H1 (cell line): ENCODE results near the gene ANKS1B. TPM values are rescaled to one million over a fixed set of nuclear protein-coding genes. Genes with fewer than 3 reads are reported as not detected.

Experiments
- CTCF ChIA-PET: fragments of 300-600 bp; sonication (Branson Sonifier 250); formaldehyde crosslinking; loops from one replicate; lab custom pipeline; 2021; ENCODE audit not compliant: partially characterized antibody; lab: Charles Lee
- POLR2A ChIA-PET: fragments of 300-600 bp; sonication (Branson Sonifier 250); formaldehyde crosslinking; loops from one replicate; lab custom pipeline; 2021; ENCODE audit warnings: inconsistent platforms; ENCODE audit not compliant: partially characterized antibody; lab: Charles Lee
- DNase-seq, 2 experiments: peaks; one replicate each; pipeline versions ENCODE4 v3.0.0 to v3.0.0-alpha.2; 2010 to 2022; ENCODE audit warnings: low spot score in 2 of 2, low read depth in 1 of 2, mixed read lengths in 1 of 2
- FAIRE-seq: peaks from 2 replicates; lab custom pipeline; 2011; peaks lifted over from hg19 to GRCh38; lab: Jason Lieb, UNC
- H2AFZ ChIP-seq: 2 replicates; pipeline ENCODE4 v1.8.1; 2012; ENCODE audit warnings: low read length, inconsistent platforms
- H2AK5ac ChIP-seq: 2 replicates; pipeline ENCODE4 v1.6.1; 2013; ENCODE audit warnings: low read depth, low read length
- H2BK120ac ChIP-seq: replicated peaks from 2 replicates; pipeline ENCODE3; 2013; ENCODE audit warnings: low read depth, low read length, inconsistent platforms
- H2BK12ac ChIP-seq: 2 replicates; pipeline ENCODE4 v1.6.1; 2013; ENCODE audit warnings: low read depth, low read length
- H2BK15ac ChIP-seq: 2 replicates; pipeline ENCODE4 v1.6.1; 2013; ENCODE audit warnings: low read length
- H2BK20ac ChIP-seq: 2 replicates; pipeline ENCODE4 v1.6.1; 2013; ENCODE audit warnings: low read length
- H2BK5ac ChIP-seq: 2 replicates; pipeline ENCODE4 v1.6.1; 2013; ENCODE audit warnings: low read depth, low read length
- H3K14ac ChIP-seq: 2 replicates; pipeline ENCODE4 v1.6.1; 2013; ENCODE audit warnings: inconsistent platforms; ENCODE audit not compliant: insufficient read length
- H3K18ac ChIP-seq: 2 replicates; pipeline ENCODE4 v1.6.1; 2013; ENCODE audit warnings: low read length; ENCODE audit errors: extremely low read depth
- H3K23ac ChIP-seq: 2 replicates; pipeline ENCODE4 v1.6.1; 2013; ENCODE audit warnings: inconsistent platforms; ENCODE audit not compliant: insufficient read length
- H3K23me2 ChIP-seq: 2 replicates; pipeline ENCODE4 v1.6.1; 2013; ENCODE audit warnings: low read depth, low read length
- H3K27ac ChIP-seq: 2 replicates; pipeline ENCODE4 v1.6.1; 2011; ENCODE audit warnings: low read depth, low read length, inconsistent platforms
- H3K27me3 ChIP-seq, 4 experiments: replicated peaks in 1 of 4; 1 replicate in 1 of 4; 2 replicates in 3 of 4; pipeline versions ENCODE4 v1.6.1 to v1.8.1; 2011 to 2013; ENCODE audit warnings: low read length in 3 of 4, mild to moderate bottlenecking in 3 of 4, inconsistent platforms in 2 of 4, mixed read lengths in 2 of 4, moderate library complexity in 1 of 4; ENCODE audit not compliant: control insufficient read depth in 3 of 4, insufficient read depth in 3 of 4; ENCODE audit errors: extremely low read depth in 1 of 4
- H3K36me3 ChIP-seq, 4 experiments: 2 replicates each; pipeline versions ENCODE4 v1.6.1 to v1.8.1; 2011 to 2013; ENCODE audit warnings: mild to moderate bottlenecking in 4 of 4, low read length in 3 of 4, moderate library complexity in 2 of 4, control low read depth in 1 of 4, inconsistent platforms in 1 of 4; ENCODE audit not compliant: insufficient read depth in 4 of 4, control insufficient read depth in 2 of 4
- H3K4ac ChIP-seq: replicated peaks from 2 replicates; pipeline ENCODE3; 2013; ENCODE audit warnings: low read length, low read depth, mixed read lengths, inconsistent platforms; ENCODE audit not compliant: insufficient read length
- H3K4me1 ChIP-seq, 4 experiments: replicated peaks in 1 of 4; 1 replicate in 1 of 4; 2 replicates in 3 of 4; pipeline versions ENCODE4 v1.6.1 to v1.8.1; 2011 to 2013; ENCODE audit warnings: low read length in 3 of 4, inconsistent platforms in 2 of 4, mixed read lengths in 1 of 4; ENCODE audit not compliant: insufficient read depth in 4 of 4, control insufficient read depth in 3 of 4
- H3K4me2 ChIP-seq, 2 experiments: 2 replicates each; pipeline versions ENCODE4 v1.6.1 to v1.8.1; 2011 to 2013; ENCODE audit warnings: low read depth in 2 of 2, low read length in 2 of 2, control low read depth in 1 of 2, inconsistent platforms in 1 of 2, mild to moderate bottlenecking in 1 of 2; ENCODE audit not compliant: insufficient read depth in 1 of 2
- H3K4me3 ChIP-seq, 4 experiments: fragments of 200-600, 300-600 bp in 1 of 4; sonication (generic), shearing (Covaris generic), sonication (Bioruptor Twin) in 1 of 4; 2 replicates each; pipeline versions ENCODE4 v1.5.1 to v1.8.1; 2011 to 2016; ENCODE audit warnings: low read length in 4 of 4, low read depth in 3 of 4, control low read depth in 2 of 4, inconsistent platforms in 2 of 4, mild to moderate bottlenecking in 2 of 4, mixed read lengths in 1 of 4, moderate library complexity in 1 of 4; ENCODE audit not compliant: insufficient read depth in 2 of 4; ENCODE audit errors: extremely low read depth in 1 of 4
- H3K56ac ChIP-seq: replicated peaks from 2 replicates; pipeline ENCODE3; 2013; ENCODE audit warnings: low read depth, mild to moderate bottlenecking, mixed read lengths, low read length, inconsistent platforms; ENCODE audit not compliant: insufficient read length
- H3K79me1 ChIP-seq: 2 replicates; pipeline ENCODE4 v1.6.1; 2013; ENCODE audit warnings: low read depth, low read length, control low read depth
- H3K79me2 ChIP-seq, 2 experiments: 2 replicates each; pipeline versions ENCODE4 v1.6.1 to v1.8.1; 2012 to 2013; ENCODE audit warnings: low read length in 2 of 2, mild to moderate bottlenecking in 2 of 2, inconsistent platforms in 1 of 2; ENCODE audit not compliant: insufficient read depth in 2 of 2, control insufficient read depth in 1 of 2
- H3K9ac ChIP-seq, 4 experiments: replicated peaks in 1 of 4; 1 replicate in 1 of 4; 2 replicates in 3 of 4; pipeline versions ENCODE4 v1.6.1 to v1.8.1; 2011 to 2013; ENCODE audit warnings: low read depth in 3 of 4, low read length in 3 of 4, control low read depth in 2 of 4, mild to moderate bottlenecking in 2 of 4, moderate library complexity in 2 of 4, inconsistent platforms in 1 of 4; ENCODE audit errors: extremely low read depth in 1 of 4
- H3K9me3 ChIP-seq, 2 experiments: 2 replicates each; pipeline versions ENCODE4 v1.6.1 to v1.8.1; 2012 to 2013; ENCODE audit warnings: mild to moderate bottlenecking in 2 of 2, moderate library complexity in 2 of 2, control low read depth in 1 of 2, inconsistent platforms in 1 of 2, low read depth in 1 of 2, low read length in 1 of 2, mixed read lengths in 1 of 2; ENCODE audit not compliant: insufficient read depth in 2 of 2
- H4K20me1 ChIP-seq, 2 experiments: replicated peaks in 1 of 2; 2 replicates each; pipeline versions ENCODE3 to v1.8.1; 2011 to 2013; ENCODE audit warnings: inconsistent platforms in 2 of 2, low read length in 2 of 2, mild to moderate bottlenecking in 1 of 2; ENCODE audit not compliant: insufficient read depth in 2 of 2, control insufficient read depth in 1 of 2
- H4K5ac ChIP-seq: 2 replicates; pipeline ENCODE4 v1.6.1; 2013; ENCODE audit warnings: low read length, low read depth, mixed read lengths, inconsistent platforms; ENCODE audit not compliant: insufficient read length
- H4K8ac ChIP-seq: 2 replicates; pipeline ENCODE4 v1.8.0; 2013; ENCODE audit warnings: mild to moderate bottlenecking, moderate library complexity, low read length, inconsistent platforms; ENCODE audit not compliant: insufficient read depth; ENCODE audit errors: extremely low read depth
- H4K91ac ChIP-seq: replicated peaks from 2 replicates; pipeline ENCODE3; 2013; ENCODE audit warnings: low read length, mixed read lengths, inconsistent platforms; ENCODE audit not compliant: insufficient read length
- ASH2L ChIP-seq: fragments of 200-600, 300-600 bp; sonication (generic); IDR thresholded peaks from one replicate; pipeline ENCODE4 v1.7.1; 2017; ENCODE audit warnings: low read length
- BCL11A ChIP-seq, 2 experiments: IDR thresholded peaks; one replicate each; pipeline ENCODE4 v1.6.1; 2011; ENCODE audit warnings: low read depth in 2 of 2, low read length in 2 of 2, mild to moderate bottlenecking in 2 of 2
- CHD2 ChIP-seq: IDR thresholded peaks from 2 replicates; pipeline ENCODE4 v1.6.1; 2012; ENCODE audit warnings: low read length, improper control_type of control experiment
- HDAC2 ChIP-seq, 2 experiments: fragments of 300-600 bp in 1 of 2; sonication (generic) in 1 of 2; IDR thresholded peaks; 2 replicates each; pipeline ENCODE4 v1.6.1; 2011 to 2012; ENCODE audit warnings: low read depth in 2 of 2, low read length in 2 of 2, mild to moderate bottlenecking in 2 of 2, moderate library complexity in 2 of 2, borderline replicate concordance in 1 of 2, inconsistent platforms in 1 of 2
- KDM1A ChIP-seq: fragments of 200-600, 300-600 bp; sonication (generic); IDR thresholded peaks from 2 replicates; pipeline ENCODE4 v1.7.1; 2016; ENCODE audit warnings: mild to moderate bottlenecking, low read length, borderline replicate concordance
- KDM5A ChIP-seq: fragments of 200-600 bp; IDR thresholded peaks from 2 replicates; pipeline ENCODE4 v1.7.1; 2012; ENCODE audit warnings: mild to moderate bottlenecking, low read length, inconsistent platforms, mixed read lengths
- NANOG ChIP-seq: IDR thresholded peaks from 2 replicates; pipeline ENCODE4 v1.6.1; 2011; ENCODE audit warnings: low read length, low read depth, mild to moderate bottlenecking, inconsistent platforms; ENCODE audit not compliant: insufficient read depth, poor library complexity, severe bottlenecking
- POLR2A ChIP-seq, 2 experiments: IDR thresholded peaks; 1 replicate in 1 of 2; 2 replicates in 1 of 2; pipeline ENCODE4 v1.6.1; 2011; ENCODE audit warnings: low read depth in 2 of 2, low read length in 2 of 2, mild to moderate bottlenecking in 2 of 2; ENCODE audit errors: control extremely low read depth in 1 of 2
- RNF2 ChIP-seq: fragments of 200-900, 300-1000 bp; sonication (generic); IDR thresholded peaks from 2 replicates; pipeline ENCODE4 v1.7.1; 2016; ENCODE audit warnings: borderline replicate concordance, low read depth, mild to moderate bottlenecking, antibody characterized with exemption, low read length; ENCODE audit not compliant: poor library complexity, severe bottlenecking; ENCODE audit errors: missing control alignments
- SP1 ChIP-seq: IDR thresholded peaks from 2 replicates; pipeline ENCODE4 v1.6.1; 2011; ENCODE audit warnings: low read depth, low read length
- SP2 ChIP-seq: IDR thresholded peaks from 2 replicates; pipeline ENCODE4 v1.6.1; 2012; ENCODE audit warnings: mild to moderate bottlenecking, low read length, inconsistent platforms
- WGBS, 2 experiments: shearing (Covaris generic) in 1 of 2; methylation state at CpG; one replicate each; pipeline versions ENCODE4 v1.1.6 to v1.1.7; 2013 to 2015; ENCODE audit warnings: low lambda C conversion rate in 2 of 2, mixed read lengths in 2 of 2, inconsistent platforms in 1 of 2, low coverage in 1 of 2, missing lambda C conversion rate in 1 of 2; ENCODE audit not compliant: insufficient replicate concordance in 2 of 2, insufficient coverage in 1 of 2, insufficient read length in 1 of 2; ENCODE audit errors: extremely low coverage in 1 of 2, missing lambda C conversion rate in 1 of 2; 5-methylcytosine and 5-hydroxymethylcytosine counted together
- polyA plus RNA-seq, 7 experiments: library from polyadenylated mRNA; depleted of rRNA in 3 of 7; stranded (reverse) in 5 of 7; unstranded in 2 of 7; fragments of >200 nt in 5 of 7; fragments of 200-250 nt in 2 of 7; gene quantifications; 1 replicate in 5 of 7; 2 replicates in 1 of 7; 4 replicates in 1 of 7; pipeline versions ENCODE4 v1.2.1 to v1.2.3, GENCODE V29; 2011 to 2013; ENCODE audit warnings: missing spikeins in 2 of 7, mixed read lengths in 2 of 7
- total RNA-seq: library from RNA; stranded (reverse); fragmentation: NEBNext Ultra II Directional; extraction: Animal tissue kit (Norgen Biotek cat#: 25700); gene quantifications from 2 replicates; pipeline ENCODE4 v1.2.1, GENCODE V29; 2021

Gene ANKS1B
- total and polyA plus RNA-seq, 2 of the 8 experiments (the other 6 are each of a cell fraction or from before 2014, with no cell fraction given): 2.7 to 6.1 TPM

DNA sequence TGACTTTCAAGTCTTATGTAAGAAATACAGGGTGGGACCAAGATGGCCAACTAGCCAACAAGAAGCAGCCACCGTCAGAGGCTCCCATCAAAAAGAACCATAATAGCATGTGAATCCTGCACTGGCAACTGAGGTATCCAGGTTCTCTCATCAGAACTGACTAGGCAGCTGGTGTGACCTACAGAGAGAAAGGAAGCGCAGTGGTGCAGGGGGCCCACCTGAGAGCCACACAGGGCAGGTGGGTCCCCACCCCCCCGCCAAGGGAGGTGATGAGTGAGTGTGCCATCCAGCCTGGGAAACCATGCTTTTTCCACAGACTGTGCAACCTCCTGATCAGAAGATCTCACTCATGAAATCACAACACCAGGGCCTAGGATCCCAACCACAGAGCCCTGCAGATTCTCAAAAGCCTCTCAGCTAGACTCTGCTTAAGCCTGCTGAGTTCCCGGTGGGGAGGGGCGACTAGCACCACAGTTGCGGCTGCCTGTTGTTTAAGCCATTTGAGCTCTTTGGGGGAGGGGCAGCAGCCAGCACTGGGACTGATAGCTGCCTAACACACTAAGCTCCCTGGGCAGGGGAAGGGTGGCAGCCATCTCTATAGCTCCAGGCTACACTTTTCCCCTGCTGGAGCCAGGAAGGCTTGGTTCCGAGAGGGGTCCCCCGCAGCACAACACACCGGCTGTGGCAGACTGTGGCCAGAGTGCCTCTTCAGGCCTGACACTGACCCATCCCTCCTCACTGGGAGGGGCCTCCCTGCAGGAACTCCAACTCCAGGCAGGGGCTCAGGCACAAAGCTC lies 261.8 kb downstream of the ANKS1B start:
- Histone ChIP-seq H3K4me2 (no peak overlapping the region), H2BK15ac (no peak overlapping the region; the same call in 1 of the 2 replicates), H4K91ac (peak overlapping the region; percentile 77), H2AK5ac (0 out of 2 replicates have a peak overlapping the region, but pooled peaks have one; percentile 65), H2AFZ (no peak overlapping the region), H2BK20ac (peak overlapping the region; percentile 80), H2BK5ac (peak overlapping the region; percentile 86; the same call in 1 of the 2 replicates), H3K23ac (no peak overlapping the region), H3K9ac (no peak overlapping the region), H3K79me2 (no peaks in the 10 kb centered on the region), H2BK12ac (peak overlapping the region; percentile 85; the same call in 1 of the 2 replicates), H3K56ac (no peak overlapping the region), H3K4ac (no peak overlapping the region), H4K8ac (no peak overlapping the region; the same call in 1 of the 2 replicates), H3K27ac (no peak overlapping the region; the same call in 1 of the 2 replicates), H3K79me1 (no peaks in the 10 kb centered on the region), H3K4me3 (peak overlapping the region in 1 of 4 experiments; percentile 5; a peak in 1 of 8 replicates), H3K9me3 (peaks cover 0 to 6% of the 10 kb centered on the region in 2 experiments; a peak in 1 of 4 replicates), H3K18ac (peak overlapping the region; percentile 87), H3K14ac (no peak overlapping the region), H3K23me2 (no peaks in the 10 kb centered on the region), H4K5ac (peak overlapping the region; percentile 47), H3K36me3 (no peaks in the 10 kb centered on the region), H2BK120ac (peak overlapping the region; percentile 18), H3K27me3 (no peaks in the 10 kb centered on the region), H3K4me1 (peaks cover 0 to 7% (median 5%) of the 10 kb centered on the region in 4 experiments; a peak in 3 of 7 replicates), H4K20me1 (no peaks in the 10 kb centered on the region)
- FAIRE-seq: no peak
- POLR2A ChIA-PET: no interaction called here
- CTCF ChIA-PET: interaction anchor here (1.6 kb wide), 1 partner anchor 10 kb away, joined by 3 read pairs; no protein-coding TSS in a partner anchor
- 75% methylated on average over 9 of the region's 9 CpGs; no CpG with 5 or more reads in 1 of the 2 experiments for WGBS, 2 experiments
- peak; percentile 39 to 53 for DNase-seq
- TF ChIP-seq SP2: no peak
- no peak for TF ChIP-seq POLR2A (IDR thresholded peaks at IDR 0.05; ENCODE audit: control extremely low read depth in 1 of 2, low read depth in 2 of 2, low read length in 2 of 2)
- no peak for TF ChIP-seq RNF2
- TF ChIP-seq NANOG: peak; percentile 18
- no peak for TF ChIP-seq KDM5A
- TF ChIP-seq SP1: 0 out of 2 replicates have a peak, but pooled peaks have one; percentile 45
- TF ChIP-seq ASH2L: peak; percentile 47
- TF ChIP-seq CHD2: no peak
- 0 out of 4 replicates have a peak, but pooled peaks of 1 of the 2 experiments have one; percentile 38 for TF ChIP-seq HDAC2 (IDR thresholded peaks at IDR 0.05; ENCODE audit: borderline replicate concordance in 1 of 2, low read depth in 2 of 2, low read length in 2 of 2)
- no peak for TF ChIP-seq BCL11A (IDR thresholded peaks at IDR 0.05; ENCODE audit: low read depth in 2 of 2, low read length in 2 of 2)
- peak; percentile 11; the same call in 1 of the 2 replicates for TF ChIP-seq KDM1A
